Subcutaneous abdominal adipose tissue (tissue), 5 donors: ENCODE results near the gene SIPA1.

ENCODE experiments used
- H3K27ac ChIP-seq: one replicate; pipeline ENCODE4 v1.7.0; 2013; ENCODE audit warnings: low read depth, mild to moderate bottlenecking, inconsistent platforms, low read length, moderate library complexity
- H3K27me3 ChIP-seq, 5 donors: one replicate each; pipeline ENCODE4 v1.7.0; 2013; ENCODE audit warnings: low read length in 5 of 5, inconsistent platforms in 1 of 5; ENCODE audit not compliant: control insufficient read depth in 5 of 5, insufficient read depth in 4 of 5
- H3K36me3 ChIP-seq, 5 donors: one replicate each; pipeline ENCODE4 v1.7.0; 2013; ENCODE audit warnings: low read length in 5 of 5; ENCODE audit not compliant: control insufficient read depth in 5 of 5, insufficient read depth in 5 of 5
- H3K4me1 ChIP-seq, 5 donors: one replicate each; pipeline ENCODE4 v1.7.0; 2013; ENCODE audit warnings: low read length in 5 of 5, mild to moderate bottlenecking in 3 of 5, moderate library complexity in 1 of 5; ENCODE audit not compliant: control insufficient read depth in 5 of 5, insufficient read depth in 5 of 5
- H3K4me3 ChIP-seq, 5 donors: one replicate each; pipeline ENCODE4 v1.7.0; 2013; ENCODE audit warnings: low read length in 5 of 5, low read depth in 1 of 5
- H3K9ac ChIP-seq, 5 donors: one replicate each; pipeline ENCODE4 v1.7.0; 2013; ENCODE audit warnings: low read length in 5 of 5, mild to moderate bottlenecking in 4 of 5, moderate library complexity in 3 of 5
- H3K9me3 ChIP-seq, 5 donors: one replicate each; pipeline ENCODE4 v1.7.0; 2013; ENCODE audit warnings: low read length in 5 of 5; ENCODE audit not compliant: control insufficient read depth in 5 of 5
- donor health status: healthy.
- donor health status: healthy.
- donor health status: healthy.
- donor health status: healthy.
- donor health status: healthy.

Gene SIPA1

DNA sequence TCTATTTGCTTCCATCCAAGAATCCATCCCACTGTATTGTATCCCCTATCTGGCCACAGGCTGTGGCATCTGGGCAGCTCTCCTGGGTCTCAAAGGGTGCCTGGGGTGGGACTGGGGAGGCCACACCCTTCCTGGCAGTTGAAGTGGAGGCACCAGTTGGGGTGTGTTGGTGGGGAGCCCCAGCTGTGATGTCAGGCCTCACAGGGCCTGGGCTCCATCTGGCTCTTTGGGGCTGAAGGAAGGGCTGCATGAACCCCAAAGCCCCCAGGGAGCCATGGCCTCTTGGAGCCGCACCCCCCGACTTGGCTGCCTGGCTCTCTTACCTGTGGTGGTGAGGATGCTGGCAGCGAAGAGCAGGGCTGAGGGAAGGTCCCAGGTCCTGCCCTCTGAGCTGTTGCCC, 42.8 kb upstream of the SIPA1 start:
- no peaks in the 10 kb centered on the region for H3K27me3 ChIP-seq
- H3K36me3 ChIP-seq: peaks cover 0 to 65% (median 40%) of the 10 kb centered on the region in 5 donors
- no peaks in the 10 kb centered on the region for H3K9me3 ChIP-seq
- H3K9ac ChIP-seq: peak overlapping the region in 3 of 5 donors; percentile 23 to 53 (median 49)
- H3K27ac ChIP-seq: no peak overlapping the region
- peak overlapping the region in 2 of 5 donors; percentile 4 to 13 for H3K4me3 ChIP-seq
- peaks cover 0 to 27% (median 23%) of the 10 kb centered on the region in 5 donors for H3K4me1 ChIP-seq

DNA sequence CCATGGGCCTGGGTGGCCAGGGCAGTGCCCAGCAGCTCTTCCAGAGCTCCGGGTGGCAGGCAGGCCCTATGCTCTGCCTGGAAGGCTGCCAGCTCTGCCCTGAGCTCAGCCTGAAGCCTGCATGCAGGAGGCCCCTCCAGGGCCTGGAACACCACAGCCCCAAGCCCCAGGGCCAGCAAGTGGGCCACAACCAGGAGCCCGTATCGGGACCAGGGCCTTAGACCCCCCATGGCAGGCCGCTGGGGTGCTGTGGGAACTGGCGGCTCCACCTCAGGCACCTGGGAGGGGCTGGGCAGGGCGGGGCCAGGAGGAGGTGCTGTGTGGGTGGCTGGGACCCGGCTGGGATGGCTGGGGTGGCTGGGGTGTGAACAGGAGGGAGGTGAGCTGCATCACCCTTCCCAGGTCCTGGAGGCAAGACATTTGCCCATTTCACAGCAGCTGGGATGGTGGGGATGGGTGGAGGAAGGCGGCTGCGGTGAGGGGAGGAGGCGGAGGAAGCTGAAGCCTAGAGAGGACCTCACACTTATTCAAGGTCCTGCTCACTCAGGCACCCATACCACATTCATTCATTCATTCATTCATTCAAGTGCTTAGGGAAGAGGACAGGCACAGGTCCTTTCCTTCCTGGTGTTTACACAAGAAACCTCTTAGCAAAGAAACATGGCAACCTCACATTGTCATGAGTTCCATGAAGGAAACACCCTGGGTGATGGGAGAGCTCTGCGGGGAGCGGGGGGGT, 42.2 kb upstream of the SIPA1 start, which contains the start of gene KCNK7:
Gene KCNK7 (minus strand): TSS at position 258 of the 739 bp plus-strand sequence. CDS start 28 bp downstream, at position 230.
- Histone ChIP-seq H3K27ac (no peak within 1 kb of the TSS), H3K27me3 (no peaks in the 10 kb centered on the region), H3K36me3 (peaks cover 0 to 65% (median 41%) of the 10 kb centered on the region in 5 donors), H3K4me3 (peak within 1 kb of the TSS in 2 of 5 donors; percentile 4 to 13), H3K9ac (peak within 1 kb of the TSS in 3 of 5 donors; percentile 23 to 53 (median 49)), H3K9me3 (no peaks in the 10 kb centered on the region), H3K4me1 (peaks cover 0 to 26% (median 22%) of the 10 kb centered on the region in 5 donors)

DNA sequence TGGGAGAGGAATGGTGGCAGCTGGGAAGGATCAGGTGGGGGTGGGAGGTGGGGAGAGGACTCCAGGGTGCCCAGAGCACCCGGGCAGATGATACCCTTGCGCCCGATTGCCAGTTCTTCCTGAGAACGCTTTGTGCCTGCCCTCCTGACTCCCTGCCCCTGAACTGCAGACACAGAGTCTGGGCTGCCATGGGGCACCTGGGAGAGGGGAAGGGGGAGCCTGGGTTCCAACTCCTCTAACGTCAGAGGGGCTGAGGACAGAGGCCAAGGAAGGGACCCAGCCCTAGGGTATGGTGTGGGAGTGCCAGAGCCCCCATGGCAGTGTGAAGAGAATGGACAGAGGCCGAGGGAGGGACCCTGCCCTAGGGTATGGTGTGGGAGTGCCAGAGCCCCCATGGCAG, 41.4 kb upstream of the SIPA1 start:
- Histone ChIP-seq H3K9ac (no peak overlapping the region), H3K4me1 (peaks cover 0 to 26% (median 22%) of the 10 kb centered on the region in 5 donors), H3K27ac (no peak overlapping the region), H3K27me3 (no peaks in the 10 kb centered on the region), H3K9me3 (no peaks in the 10 kb centered on the region), H3K4me3 (no peak overlapping the region), H3K36me3 (peaks cover 0 to 67% (median 46%) of the 10 kb centered on the region in 5 donors)

DNA sequence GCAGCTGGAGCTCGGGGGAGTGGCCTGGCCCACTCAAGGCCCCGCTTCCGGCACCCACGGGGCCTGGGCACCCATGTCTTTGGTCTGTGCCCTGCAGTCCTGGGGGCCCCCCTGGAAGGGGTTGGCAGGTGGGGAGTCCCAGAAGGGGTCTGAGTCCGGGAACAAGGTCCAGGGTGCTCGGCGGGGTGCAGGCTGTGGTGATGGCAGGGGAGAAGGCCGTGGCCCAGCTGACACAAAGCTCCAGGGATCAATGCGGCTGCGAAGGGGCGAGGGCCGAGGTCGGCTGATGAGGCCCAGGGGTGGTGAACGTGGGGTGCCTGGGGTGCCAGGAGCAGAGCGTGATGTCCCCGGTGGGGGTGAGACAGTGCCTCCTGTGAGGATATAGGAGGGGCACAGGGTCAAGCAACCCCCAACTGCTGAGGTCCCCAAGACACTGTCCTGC, 39.6 kb upstream of the SIPA1 start:
- no peak overlapping the region for H3K4me3 ChIP-seq
- peaks cover 0 to 24% (median 20%) of the 10 kb centered on the region in 5 donors for H3K4me1 ChIP-seq
- no peak overlapping the region for H3K9ac ChIP-seq
- H3K36me3 ChIP-seq: peaks cover 0 to 64% (median 40%) of the 10 kb centered on the region in 5 donors
- no peaks in the 10 kb centered on the region for H3K27me3 ChIP-seq
- H3K9me3 ChIP-seq: no peaks in the 10 kb centered on the region
- no peak overlapping the region for H3K27ac ChIP-seq

DNA sequence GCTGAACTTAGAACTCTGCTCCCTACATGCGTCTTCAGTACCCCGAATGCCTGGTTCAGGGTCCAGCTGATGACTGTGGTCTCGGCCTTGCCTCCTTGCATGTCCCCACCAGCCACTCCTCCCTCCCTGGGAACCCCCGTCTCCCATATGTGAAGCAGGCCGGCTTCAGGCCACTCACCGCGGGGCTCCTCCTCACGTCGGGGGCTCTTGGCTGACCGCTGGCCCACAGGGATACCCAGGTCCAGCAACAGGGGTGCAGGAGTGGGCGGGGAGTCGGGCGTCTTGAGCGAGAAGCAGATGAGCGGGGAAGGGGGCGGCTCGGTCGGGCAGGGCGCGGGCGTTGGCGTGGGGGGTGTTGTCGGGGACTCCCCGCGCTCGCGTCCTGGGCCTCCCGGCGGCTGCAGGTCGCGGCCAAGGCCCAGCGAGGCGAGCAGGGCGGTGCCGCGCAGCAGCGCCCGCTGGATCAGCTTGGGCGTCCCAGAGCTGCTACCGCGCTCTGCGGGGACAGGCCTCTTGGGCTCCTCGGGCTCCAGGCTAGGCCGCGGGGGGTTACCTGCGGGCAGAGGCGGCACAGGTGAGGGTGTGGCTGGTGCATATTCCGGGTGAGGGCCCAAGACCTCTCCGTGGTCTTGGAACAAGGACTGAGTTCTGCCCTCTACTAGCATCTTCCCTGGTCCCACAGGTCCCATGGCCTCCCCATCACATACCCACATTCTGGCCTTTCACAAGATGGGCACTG, 38.5 kb upstream of the SIPA1 start:
- Histone ChIP-seq H3K4me3 (no peak overlapping the region), H3K9me3 (no peaks in the 10 kb centered on the region), H3K27me3 (no peaks in the 10 kb centered on the region), H3K27ac (no peak overlapping the region), H3K9ac (no peak overlapping the region), H3K4me1 (peaks cover 0 to 13% (median 11%) of the 10 kb centered on the region in 5 donors), H3K36me3 (peaks cover 0 to 71% (median 48%) of the 10 kb centered on the region in 5 donors)

DNA sequence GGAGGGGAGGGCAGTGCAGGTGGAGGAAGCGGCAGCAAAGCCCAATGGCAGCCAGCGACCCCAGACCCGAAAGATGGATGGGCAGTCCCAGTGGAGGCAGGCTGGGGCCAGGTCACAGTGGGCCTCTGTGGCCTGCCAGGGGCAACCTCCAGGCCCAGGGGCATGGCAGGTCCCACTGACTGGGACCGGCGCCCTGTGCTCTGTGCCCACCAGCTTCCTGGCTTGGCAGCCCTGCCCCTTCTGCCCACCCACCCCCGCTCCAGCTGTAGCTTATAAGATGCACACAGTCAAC, 38.0 kb upstream of the SIPA1 start:
- Histone ChIP-seq H3K27ac (no peak overlapping the region), H3K9me3 (no peaks in the 10 kb centered on the region), H3K4me3 (no peak overlapping the region), H3K9ac (no peak overlapping the region), H3K4me1 (peaks cover 0 to 12% (median 11%) of the 10 kb centered on the region in 5 donors), H3K27me3 (no peaks in the 10 kb centered on the region), H3K36me3 (peaks cover 0 to 76% (median 53%) of the 10 kb centered on the region in 5 donors)

DNA sequence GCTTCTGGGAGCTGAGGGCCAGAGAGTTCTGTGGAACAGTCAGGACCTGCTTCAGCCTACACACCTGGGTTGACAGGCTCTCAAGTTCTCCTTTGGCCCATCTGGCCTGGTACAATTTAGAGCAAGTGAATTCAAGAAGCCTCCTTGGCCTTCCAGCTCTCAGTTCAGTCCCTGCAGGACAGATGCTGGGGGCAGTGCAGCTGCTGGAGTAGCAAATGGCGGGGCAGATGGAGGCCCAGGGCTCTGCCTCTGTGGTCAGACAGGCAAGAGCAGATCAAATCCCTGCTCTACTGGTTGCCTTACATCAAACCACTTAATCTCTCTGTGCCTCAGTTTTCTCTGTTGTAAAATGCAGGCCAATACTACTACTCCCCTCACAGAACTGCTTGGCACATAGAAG, 33.6 kb upstream of the SIPA1 start:
- no peaks in the 10 kb centered on the region for H3K9me3 ChIP-seq
- peaks cover 0 to 25% (median 16%) of the 10 kb centered on the region in 5 donors for H3K4me1 ChIP-seq
- no peak overlapping the region for H3K4me3 ChIP-seq
- no peak overlapping the region for H3K9ac ChIP-seq
- no peak overlapping the region for H3K27ac ChIP-seq
- H3K27me3 ChIP-seq: no peaks in the 10 kb centered on the region
- H3K36me3 ChIP-seq: peaks cover 0 to 88% (median 61%) of the 10 kb centered on the region in 5 donors

DNA sequence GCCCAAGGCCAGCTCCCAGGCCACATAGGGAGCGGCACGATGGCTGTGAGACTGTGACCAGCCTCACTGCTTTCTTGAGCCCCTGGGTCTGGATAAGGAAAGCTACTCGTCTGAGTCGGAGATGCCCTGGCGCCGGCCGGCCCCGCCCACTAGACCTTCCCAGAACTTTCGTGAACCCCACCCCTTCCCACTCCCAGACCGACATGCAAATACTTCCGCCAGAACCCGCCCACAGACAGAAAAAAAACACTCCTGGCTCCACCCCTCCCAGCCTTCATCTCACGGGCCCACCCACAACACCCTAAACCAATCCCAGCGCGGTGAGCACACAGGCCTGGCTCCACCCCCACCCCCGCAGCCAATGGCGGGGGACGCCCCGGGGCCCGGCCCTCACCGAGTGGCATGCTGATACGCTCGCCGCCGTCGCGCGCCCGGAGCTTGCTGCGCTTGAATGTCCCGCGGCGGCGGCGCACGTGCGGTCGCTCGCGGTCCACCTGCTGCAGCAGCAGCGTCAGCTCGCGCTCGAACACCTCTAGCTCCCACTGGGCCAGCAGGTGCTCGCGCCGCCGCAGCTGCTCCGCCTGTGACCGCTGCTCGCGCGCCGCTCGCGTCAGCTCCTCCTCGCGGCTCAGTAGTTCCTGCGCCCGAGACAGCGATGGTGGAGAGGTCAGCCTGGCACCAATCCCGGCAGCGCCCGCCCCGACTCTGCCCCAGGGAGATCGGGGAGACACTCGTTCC, 30.9 kb upstream of the SIPA1 start:
- peak overlapping the region; percentile 90 for H3K27ac ChIP-seq
- H3K27me3 ChIP-seq: no peaks in the 10 kb centered on the region
- H3K9ac ChIP-seq: peak overlapping the region in 2 of 5 donors; percentile 57 to 62
- H3K36me3 ChIP-seq: peaks cover 0 to 77% (median 55%) of the 10 kb centered on the region in 5 donors
- no peaks in the 10 kb centered on the region for H3K9me3 ChIP-seq
- H3K4me3 ChIP-seq: peak overlapping the region in 4 of 5 donors; percentile 24 to 54 (median 34)
- H3K4me1 ChIP-seq: peaks cover 0 to 52% (median 44%) of the 10 kb centered on the region in 5 donors

DNA sequence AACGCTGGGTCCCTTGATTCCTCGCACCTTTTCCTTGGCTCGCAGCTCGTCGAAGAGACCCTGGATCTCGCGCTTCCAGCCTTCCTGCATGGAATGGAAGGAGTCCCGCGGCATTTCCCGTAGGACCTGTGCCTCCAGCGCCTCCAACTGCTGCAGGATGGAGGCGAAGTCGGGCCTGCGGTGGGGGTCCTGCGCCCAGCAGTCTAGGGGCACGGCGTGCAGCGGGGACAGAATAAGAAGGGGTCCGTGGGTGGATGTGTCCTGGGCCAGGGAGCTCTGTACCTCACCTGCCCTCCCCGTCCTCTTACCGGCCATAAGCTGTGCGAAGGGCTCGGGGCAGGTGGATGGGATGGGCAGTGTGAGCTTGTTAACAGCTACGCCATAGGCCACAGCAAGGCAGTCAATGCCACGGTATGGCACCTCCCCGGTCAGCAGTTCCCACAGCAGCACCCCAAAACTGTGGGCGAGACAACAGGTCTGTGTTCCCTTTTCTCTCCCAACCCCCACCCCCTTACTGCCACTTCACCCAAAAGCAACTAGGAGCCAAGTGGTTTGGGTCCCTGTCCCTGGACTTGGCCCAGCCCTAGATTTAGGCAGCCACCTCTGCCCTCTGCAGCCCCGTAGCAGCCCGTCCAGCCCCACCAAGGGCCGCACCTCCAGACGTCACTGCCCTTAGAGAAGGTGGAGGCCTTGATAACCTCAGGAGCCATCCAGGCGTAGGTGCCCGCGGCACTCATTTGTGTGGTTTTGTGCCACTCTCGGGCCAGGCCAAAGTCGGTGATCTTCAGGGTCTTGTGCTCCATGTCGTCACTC, 30.1 kb upstream of the SIPA1 start:
- H3K9me3 ChIP-seq: no peaks in the 10 kb centered on the region
- H3K36me3 ChIP-seq: peaks cover 0 to 78% (median 62%) of the 10 kb centered on the region in 5 donors
- H3K27me3 ChIP-seq: no peaks in the 10 kb centered on the region
- peak overlapping the region in 3 of 5 donors; percentile 24 to 54 (median 40) for H3K4me3 ChIP-seq
- H3K4me1 ChIP-seq: peaks cover 4 to 60% (median 51%) of the 10 kb centered on the region in 5 donors
- peak overlapping the region; percentile 41 for H3K27ac ChIP-seq
- H3K9ac ChIP-seq: peak overlapping the region in 1 of 5 donors; percentile 1
